DMS153 treated with DMSO at 0.1 percent for 48 hours (cell line): ENCODE results near the gene COA1.
"Not testable (repeated sequence)": the region's sequence is repeated elsewhere in the genome, so short reads cannot be mapped to it uniquely, and the experiment has no call there.

Experiments
- DNase-seq: peaks from one replicate; lab custom pipeline; 2025; ENCODE audit not compliant: unreplicated experiment; lab: John Stamatoyannopoulos, UW

Gene COA1, protein sequence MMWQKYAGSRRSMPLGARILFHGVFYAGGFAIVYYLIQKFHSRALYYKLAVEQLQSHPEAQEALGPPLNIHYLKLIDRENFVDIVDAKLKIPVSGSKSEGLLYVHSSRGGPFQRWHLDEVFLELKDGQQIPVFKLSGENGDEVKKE

DNA sequence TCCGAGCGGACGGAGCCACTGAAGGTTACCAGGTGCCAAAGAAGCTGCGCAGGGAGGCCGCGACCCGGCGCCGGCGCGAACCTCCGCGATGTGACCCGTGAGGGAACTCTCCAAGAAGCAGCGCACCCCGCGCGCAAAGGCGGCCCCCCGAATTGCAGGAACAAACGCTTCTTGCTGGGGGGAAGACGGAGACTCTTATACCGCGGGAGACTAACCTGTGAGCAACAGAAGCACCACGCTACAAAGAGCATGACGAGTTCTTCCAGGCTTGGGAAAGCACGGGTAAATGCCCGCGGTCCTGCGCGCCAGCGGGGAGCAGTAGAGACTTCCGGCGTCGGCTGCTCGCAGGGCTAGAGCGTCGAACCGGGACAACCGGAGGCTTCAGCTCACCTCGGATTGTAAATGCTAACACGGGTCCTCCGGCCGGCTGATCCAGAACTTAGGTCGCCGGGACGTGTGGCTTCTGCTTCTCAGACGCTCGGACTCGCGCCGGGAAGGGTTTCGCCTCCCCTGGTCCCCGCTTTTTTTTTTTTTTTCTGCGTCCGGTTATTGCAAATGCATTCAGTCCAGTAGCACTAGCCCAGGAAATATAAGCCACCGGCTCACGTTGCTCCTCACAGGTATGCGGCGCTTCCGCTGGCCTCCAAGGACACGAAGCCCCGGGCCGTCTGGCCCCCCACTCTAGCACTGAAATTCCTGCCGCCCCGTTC lies at the start of gene COA1:
Gene COA1 (minus strand): TSS at position 310 of the 710 bp plus-strand sequence. CDS start 80,909 bp downstream, outside the sequence.
- DNase-seq, result peak; percentile 91

DNA sequence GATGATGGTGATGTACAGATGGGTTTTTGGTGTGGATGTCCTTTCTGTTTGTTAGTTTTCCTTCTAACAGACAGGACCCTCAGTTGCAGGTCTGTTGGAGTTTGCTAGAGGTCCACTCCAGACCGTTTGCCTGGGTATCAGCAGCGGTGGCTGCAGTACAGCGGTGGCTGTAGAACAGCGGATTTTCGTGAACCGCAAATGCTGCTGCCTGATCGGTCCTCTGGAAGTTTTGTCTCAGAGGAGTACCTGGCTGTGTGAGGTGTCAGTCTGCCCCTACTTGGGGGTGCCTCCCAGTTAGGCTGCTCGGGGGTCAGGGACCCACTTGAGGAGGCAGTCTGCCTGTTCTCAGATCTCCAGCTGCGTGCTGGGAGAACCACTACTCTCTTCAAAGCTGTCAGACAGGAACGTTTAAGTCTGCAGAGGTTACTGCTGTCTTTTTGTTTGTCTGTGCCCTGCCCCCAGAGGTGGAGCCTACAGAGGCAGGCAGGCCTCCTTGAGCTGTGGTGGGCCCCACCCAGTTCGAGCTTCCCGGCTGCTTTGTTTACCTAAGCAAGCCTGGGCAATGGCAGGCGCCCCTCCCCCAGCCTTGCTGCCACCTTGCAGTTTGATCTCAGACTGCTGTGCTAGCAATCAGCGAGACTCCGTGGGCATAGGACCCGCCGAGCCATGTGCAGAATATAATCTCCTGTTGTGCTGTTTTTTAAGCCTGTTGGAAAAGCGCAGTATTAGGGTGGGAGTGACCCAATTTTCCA lies 49.1 kb upstream of the COA1 start:
- not testable (repeated sequence) for DNase-seq

DNA sequence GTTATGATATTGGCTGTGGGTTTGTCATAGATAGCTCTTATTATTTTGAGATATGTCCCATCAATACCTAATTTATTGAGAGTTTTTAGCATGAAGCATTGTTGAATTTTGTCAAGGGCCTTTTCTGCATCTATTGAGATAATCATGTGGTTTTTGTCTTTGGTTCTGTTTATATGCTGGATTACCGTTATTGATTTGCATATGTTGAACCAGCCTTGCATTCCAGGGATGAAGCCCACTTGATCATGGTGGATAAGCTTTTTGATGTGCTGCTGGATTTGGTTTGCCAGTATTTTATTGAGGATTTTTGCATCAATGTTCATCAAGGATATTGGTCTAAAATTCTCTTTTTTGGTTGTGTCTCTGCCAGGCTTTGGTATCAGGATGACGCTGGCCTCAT lies 45.9 kb upstream of the COA1 start:
- DNase-seq, result not testable (repeated sequence)

DNA sequence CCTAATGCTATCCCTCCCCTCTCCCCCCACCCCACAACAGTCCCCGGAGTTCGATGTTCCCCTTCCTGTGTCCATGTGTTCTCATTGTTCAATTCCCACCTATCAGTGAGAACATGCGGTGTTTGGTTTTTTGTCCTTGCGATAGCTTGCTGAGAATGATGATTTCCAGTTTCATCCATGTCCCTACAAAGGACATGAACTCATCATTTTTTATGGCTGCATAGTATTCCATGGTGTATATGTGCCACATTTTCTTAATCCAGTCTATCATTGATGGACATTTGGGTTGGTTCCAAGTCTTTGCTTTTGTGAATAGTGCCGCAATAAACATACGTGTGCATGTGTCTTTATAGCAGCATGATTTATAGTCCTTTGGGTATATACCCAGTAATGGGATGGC lies 43.9 kb upstream of the COA1 start:
- DNase-seq, result not testable (repeated sequence)

DNA sequence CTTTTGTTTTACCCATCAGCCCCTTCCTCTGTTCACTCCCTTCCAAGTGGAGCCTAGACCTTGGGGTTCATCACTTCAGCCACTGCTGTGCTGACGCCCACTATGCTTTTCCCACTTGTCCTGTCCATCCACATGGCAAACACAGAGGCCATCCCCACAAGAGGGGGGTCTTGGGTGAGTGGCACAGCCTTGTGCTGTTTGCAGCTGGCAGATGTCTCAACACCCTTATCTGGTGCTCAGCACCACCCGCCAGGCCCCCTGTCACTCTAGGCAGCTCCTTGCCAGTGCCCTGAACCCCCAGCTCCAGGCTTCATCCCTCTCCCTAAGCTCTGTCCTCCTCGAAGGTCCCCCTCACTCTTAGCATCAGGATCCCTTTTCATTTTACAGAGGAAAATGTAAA lies 42.2 kb upstream of the COA1 start:
- no peak for DNase-seq

DNA sequence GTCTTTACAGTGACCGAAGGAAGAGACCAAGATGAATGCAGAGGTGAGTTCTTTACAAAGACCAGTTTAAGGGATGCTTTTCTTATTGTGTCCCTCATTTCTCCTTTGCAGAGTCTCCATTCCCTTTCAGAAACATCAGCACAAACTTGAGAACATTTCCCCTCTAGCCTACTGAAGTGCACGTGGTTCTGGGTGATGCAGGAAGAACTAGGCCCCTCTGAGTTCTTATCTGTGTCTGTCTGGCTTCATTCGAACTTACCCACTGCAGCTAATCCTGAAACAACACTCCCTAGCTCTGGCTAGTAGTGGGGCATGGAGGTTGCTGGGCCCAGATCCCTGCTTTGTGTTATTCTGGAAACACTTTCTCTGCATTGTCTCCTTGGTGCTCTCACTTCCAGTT lies 41.8 kb upstream of the COA1 start:
- no peak for DNase-seq

DNA sequence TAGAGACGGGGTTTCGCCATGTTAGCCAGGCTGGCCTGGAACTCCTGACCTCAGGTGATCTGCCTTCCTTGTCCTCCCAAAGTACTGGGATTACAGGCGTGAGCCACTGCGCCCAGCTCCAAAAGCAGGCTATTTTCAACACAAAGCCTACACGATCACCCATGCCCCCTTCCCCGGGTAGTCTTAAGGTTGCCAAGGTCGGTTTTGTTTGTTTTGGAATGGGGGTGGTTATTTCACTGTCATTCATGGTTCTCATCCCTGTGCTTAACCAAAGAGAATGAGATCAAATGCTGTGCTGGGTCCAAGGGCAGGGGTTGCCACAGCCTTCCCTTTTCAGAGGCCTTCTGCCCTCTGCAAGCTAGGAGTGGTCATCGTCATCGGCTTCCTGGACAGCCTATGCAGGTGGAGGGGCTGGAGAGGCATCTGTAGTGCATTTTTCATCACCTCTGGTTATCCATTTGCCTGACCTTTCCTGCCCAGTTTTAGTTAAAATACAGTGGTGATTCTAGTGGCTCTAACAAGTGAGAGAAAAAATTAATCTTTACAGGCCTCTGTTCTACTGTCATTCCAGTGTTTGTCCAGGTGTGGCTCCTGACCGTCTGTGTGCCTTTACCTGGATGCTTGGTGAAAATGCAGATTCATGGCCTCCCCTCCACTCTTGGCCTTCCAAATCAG lies 40.6 kb upstream of the COA1 start:
- no peak for DNase-seq

DNA sequence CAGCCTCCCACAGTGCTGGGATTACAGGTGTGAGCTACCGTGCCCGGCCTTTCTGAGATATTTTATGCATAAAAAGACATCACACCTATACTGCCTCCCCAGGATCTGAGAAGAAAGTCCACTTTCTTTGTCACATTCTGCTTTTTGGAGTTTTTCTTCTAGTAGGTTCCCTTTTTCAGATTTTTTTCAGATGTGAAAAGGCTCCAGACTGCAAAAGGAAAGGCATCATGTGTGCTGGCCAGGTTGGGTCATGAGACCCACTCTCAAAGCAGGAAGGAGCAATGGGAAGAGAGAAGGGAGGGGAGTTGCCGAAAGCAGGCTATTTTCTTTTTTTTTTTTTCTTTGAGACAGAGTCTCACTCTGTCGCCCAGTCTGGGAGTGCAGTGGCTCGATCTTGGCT lies 40.0 kb upstream of the COA1 start:
- no peak for DNase-seq

DNA sequence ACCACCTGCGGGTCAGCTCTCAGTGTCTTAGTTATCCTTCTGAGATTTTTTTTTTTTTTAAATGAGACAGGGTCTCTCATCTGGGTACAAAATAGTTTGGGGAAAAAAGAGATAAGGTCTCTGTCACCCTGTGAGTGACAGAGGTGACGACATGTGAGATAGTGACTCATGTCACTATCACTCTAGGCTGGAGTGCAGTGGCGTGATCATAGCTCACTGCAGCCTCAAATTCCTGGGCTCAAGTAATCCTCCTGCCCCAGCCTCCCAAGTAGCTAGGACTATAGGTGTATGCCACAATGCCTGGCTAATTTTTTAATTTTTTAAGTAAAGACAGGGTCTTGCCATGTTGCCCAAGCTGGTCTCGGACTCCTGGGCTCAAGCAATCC lies 39.6 kb upstream of the COA1 start:
- no peak for DNase-seq

DNA sequence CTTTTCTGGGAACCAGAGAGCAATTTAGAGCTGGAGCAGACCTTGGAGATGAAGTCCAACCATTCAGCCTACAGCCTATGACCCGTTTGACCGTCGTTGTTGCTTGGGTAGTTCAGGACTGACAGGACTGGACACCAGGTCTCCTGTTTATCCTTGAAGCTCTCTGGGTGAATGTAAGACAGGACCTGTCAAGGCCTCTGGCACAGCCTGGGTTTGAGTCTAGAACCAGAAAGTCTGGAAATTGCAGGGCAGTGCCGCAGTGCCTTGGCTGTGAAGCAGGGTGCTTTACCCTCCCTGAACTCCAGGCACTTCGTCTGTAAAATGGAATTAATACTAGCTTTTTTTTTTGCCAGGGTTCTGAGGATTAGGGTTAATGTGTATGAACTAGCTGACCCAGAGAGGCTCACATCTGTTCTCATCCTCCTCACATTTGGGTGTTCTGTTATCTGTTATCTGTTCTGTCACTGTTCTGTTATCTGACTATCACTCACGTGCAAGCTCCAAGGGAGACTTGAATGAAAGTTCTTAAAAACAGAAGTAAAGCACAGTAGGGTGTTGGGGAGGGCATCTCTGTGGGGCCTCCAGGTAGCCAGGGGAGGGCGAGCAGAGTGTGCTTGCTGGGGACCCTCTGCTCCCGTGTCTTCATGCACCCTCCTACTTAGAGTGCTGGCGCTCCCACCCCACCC lies 39.0 kb upstream of the COA1 start:
- DNase-seq, result no peak

DNA sequence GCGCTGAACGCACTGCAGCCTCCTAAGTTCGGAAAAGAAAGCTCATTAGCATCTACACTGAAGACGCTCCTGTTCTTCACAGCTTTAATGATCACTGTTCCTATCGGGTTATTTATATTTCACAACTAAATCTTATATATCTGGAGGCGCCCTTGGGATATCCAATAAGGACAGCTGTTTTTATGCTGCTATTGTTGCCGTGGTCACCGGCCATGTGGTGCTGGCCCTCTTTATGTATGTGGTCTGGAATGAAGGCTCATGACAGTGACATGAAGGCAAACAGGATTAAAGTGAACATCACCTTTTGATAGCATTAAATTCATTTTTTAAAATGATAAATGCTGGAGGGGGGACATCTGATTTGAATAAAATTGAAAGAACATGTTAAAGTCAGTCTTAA lies 38.0 kb upstream of the COA1 start:
- DNase-seq, result no peak

DNA sequence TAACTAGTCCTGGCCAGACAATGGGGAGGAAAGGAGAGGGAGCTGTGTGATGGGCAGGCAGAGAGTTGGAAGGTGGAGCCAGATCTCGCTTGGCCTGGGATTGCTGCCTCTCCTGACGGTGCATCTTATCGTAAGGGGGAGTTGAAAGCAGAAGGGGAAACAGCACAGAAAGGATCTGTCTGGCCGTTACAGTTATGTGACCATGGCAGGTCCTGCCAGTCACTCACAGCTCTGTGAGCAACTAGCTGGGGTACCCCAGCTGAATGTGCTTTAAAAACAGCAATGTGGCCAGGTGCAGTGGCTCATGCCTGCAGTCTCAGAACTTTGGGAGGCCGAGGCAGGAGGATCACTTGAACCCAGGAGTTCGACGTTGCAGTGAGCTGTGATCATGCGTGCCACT lies 37.2 kb upstream of the COA1 start:
- DNase-seq, result no peak

DNA sequence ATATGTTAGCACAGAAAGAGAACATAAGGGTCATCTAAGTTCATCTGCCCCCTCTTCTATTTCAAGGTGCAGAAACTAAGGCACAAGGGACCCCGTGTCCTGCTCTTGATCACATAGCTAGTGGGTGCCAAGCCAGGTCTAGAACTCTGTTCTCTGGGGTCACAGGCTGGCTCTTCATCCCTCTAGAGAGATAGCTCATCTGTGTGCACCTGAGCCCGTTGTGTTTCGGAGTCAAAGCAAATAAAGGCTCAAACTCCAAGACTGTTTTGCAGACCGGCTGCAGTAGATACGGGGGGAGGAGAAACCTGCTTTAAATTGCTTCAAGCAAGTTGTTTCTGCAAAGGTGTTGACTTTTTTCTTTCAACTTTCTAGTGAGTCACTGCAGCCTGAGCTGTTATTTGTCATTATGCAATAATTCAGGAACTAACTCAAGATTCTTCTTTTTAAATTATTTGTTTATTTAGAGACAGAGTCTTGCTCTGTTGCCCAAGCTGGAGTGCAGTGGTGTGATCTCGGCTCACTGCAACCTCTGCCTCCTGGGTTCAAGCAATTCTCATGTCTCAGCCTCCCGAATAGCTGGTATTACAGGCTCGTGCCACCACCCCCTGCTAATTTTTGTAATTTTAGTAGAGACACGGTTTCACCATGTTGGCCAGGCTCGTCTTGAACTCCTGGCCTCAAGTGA lies 35.6 kb upstream of the COA1 start:
- no peak for DNase-seq

DNA sequence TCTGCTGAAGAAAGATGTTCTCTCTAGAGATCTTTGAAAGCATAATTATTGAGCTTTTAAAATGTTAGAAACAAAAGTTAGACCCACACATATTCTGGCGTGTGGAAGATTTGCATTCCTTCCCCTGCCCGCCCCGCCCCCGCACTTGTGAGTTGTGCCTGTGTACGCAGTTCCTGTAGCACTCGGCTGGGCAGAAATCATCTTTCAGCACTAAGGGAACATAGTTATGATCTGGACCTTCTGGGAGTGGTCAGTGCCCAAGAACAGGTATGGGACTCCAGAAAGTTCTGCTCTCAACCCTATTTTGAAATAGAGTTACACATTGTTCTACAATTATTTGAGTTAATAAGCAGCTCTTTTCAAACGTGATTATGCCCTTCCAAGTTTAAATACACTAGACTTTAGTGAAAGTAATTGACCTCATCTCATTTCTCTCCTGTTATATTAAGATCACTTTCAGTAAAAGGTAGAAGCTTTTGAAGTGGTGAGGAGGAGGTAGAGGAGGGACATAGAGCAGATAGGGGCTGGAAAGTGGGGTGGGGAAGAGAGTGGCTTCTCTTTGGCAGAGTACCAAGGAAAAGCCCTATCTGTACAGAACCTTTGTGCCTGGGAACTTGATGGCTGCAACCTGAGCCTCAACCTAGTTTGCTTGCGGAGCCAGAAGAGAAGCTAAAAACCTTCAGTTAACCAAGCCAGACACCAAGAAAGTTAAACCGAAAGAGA lies 34.9 kb upstream of the COA1 start:
- DNase-seq, result no peak

DNA sequence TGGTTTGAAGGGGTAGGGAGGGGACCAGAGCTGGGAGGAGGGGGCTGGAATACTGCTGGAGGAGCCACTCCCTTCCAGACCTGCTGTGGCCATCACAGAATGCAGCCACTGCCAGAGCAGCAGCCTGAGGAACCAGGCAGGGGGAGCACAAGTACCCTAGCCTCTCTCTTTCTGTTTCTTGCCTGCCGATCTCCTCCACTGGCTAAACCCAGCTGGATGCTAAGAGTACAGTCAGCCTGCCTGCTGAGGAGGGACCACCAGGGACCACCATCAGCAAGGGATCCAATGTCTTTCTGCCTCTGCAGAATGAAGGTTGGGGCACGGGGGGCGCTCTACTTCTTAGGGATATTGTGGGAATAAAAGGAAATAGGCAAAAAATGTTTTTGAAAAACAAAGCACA lies 33.9 kb upstream of the COA1 start:
- DNase-seq, result no peak

DNA sequence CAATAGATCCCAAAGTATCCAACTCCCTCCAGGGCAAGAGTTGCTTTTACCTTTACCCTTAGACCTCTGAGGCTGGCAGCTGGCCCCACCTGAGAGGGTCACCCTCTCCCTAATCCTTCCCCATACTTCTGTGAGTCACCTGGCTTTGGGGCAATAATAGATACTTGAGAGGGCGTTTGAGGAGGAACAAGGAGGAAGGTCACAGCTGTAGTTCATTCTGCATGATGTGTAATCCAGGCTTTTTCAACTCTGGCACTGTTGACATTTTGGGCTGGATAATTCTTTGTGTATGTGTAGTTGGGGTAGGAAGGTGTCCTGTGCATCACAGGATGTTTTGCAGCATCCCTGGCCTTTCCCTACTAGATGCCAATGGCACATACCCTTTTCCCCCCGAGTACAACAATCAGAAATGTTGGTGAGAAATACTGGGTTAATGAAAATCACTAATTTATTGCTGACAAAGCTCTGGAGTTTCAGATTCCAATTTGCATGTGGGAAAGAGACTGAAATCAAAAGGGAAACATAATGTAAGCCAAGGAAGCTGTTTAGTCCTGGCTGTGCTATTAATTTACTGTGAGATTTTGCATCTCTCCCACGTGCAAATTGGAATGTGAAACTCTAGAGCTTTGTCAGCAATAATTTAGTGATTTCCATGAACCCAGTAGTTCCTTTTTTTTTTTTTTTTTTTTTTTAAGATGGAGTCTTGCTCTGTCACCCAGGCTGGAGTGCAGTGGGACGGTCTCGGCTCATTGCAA lies 32.8 kb upstream of the COA1 start:
- DNase-seq, result no peak

DNA sequence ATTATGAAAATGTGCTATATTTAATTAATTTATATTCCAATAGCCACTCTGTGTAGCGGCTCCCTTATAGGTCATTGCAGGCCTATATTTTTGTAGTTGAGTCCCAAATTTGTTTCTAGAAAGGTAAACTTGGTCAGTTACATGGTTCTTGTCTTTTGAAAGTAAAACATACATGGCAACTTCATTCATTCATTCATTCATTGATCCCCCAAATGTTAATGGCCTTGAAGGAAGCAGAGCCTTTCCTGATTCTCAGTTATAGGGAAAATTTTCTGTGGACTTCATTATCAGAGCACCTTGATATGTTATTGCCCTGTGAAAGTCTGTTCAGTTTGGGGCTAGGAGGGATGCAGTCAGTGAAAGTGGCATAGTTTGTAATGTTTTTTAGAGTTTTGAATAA lies 32.1 kb upstream of the COA1 start:
- DNase-seq, result no peak

DNA sequence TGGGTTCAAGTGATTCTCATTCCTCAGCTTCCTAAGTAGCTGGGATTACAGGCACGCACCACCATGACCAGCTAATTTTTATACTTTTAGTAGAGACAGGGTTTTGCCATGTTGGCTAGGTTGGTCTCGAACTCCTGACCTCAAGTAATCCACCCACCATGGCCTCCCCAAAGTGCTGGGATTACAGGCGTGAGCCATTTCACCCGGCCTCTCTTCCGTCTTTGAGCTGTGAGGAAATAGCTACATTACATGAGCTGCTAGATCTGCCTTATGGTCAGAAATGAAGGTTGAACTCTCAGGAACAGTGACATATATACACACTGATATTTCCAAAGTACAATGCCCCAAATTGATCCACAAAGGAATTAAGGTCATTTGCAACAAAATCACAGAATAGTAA lies 31.5 kb upstream of the COA1 start:
- no peak for DNase-seq
